Mesenteric fat pad (tissue), 1 donor: ENCODE results near the gene PIPOX. TPM values are rescaled to one million over a fixed set of nuclear protein-coding genes. Genes with fewer than 3 reads are reported as not detected.
"Not testable (repeated sequence)": the region's sequence is repeated elsewhere in the genome, so short reads cannot be mapped to it uniquely, and the experiment has no call there.

Experiments used
- DNase-seq: peaks from one replicate; pipeline ENCODE4 v3.0.0-alpha.2; 2020; ENCODE audit warnings: low spot score
- total RNA-seq: library from RNA; stranded (reverse); fragmentation: NEBNext Ultra II Directional; extraction: Animal tissue kit (Norgen Biotek cat#: 25700); gene quantifications from one replicate; pipeline ENCODE4 v1.2.1, GENCODE V29; 2021
- donor health status: DM: yes; HTN: yes; CAD: no.

PIPOX gene
- total RNA-seq, 1 donor from 2014 or later = 1.3 TPM

GRCh38 chr17:29073045-29073444, 30.1 kb downstream of the PIPOX start:
- no peak for DNase-seq

- DNase-seq = no peak
Observed at GRCh38 chr17:29073520-29073919, 30.6 kb downstream of the PIPOX start.

- no peak for DNase-seq
Observed at GRCh38 chr17:29074488-29074887, 31.5 kb downstream of the PIPOX start.

- DNase-seq = no peak
Observed at GRCh38 chr17:29076087-29076486, 33.1 kb downstream of the PIPOX start.

GRCh38 chr17:29076722-29077121, 33.8 kb downstream of the PIPOX start:
- no peak for DNase-seq

GRCh38 chr17:29077320-29077719, 34.4 kb downstream of the PIPOX start:
- no peak for DNase-seq

- DNase-seq = no peak
Observed at GRCh38 chr17:29078183-29079045, 35.5 kb downstream of the PIPOX start.

- DNase-seq = no peak
Observed at GRCh38 chr17:29079433-29079832, 36.5 kb downstream of the PIPOX start.

GRCh38 chr17:29079887-29080286, 36.9 kb downstream of the PIPOX start:
- DNase-seq = no peak

GRCh38 chr17:29080323-29080722, 37.4 kb downstream of the PIPOX start:
- no peak for DNase-seq

GRCh38 chr17:29080965-29081364, 38.0 kb downstream of the PIPOX start:
- DNase-seq = no peak

GRCh38 chr17:29084541-29085146, 41.7 kb downstream of the PIPOX start:
- no peak for DNase-seq

- DNase-seq = no peak
Observed at GRCh38 chr17:29085223-29085622, 42.3 kb downstream of the PIPOX start.

- DNase-seq = no peak
Observed at GRCh38 chr17:29086628-29087332, 43.8 kb downstream of the PIPOX start.

GRCh38 chr17:29088782-29089181, 45.8 kb downstream of the PIPOX start:
- DNase-seq = not testable (repeated sequence)

GRCh38 chr17:29089601-29090044, 46.7 kb downstream of the PIPOX start:
- no peak for DNase-seq

GRCh38 chr17:29090108-29090507, 47.2 kb downstream of the PIPOX start:
- no peak for DNase-seq

- no peak for DNase-seq
Observed at GRCh38 chr17:29090750-29091605, 48.0 kb downstream of the PIPOX start.

GRCh38 chr17:29091606-29092289, 48.8 kb downstream of the PIPOX start:
- no peak for DNase-seq

GRCh38 chr17:29093090-29093871, 50.3 kb downstream of the PIPOX start:
- DNase-seq = no peak
